Right ventricle myocardium inferior (tissue), 1 donor: Measurements from ENCODE around the gene MAGEF1. TPM values are rescaled to one million over a fixed set of nuclear protein-coding genes. Genes with fewer than 3 reads are reported as not detected.

Source experiments
- ATAC-seq: fragments of 200-7000 bp; cut with Tn5 transposase; one replicate; pipeline ENCODE4 v1.9.1; 2020; ENCODE audit warnings: mild to moderate bottlenecking, moderate library complexity
- DNase-seq: peaks from one replicate; pipeline ENCODE4 v3.0.0; 2021; ENCODE audit errors: missing footprints
- intact Hi-C: fragments of 100-400 bp; cut with DNase I; formaldehyde crosslinking; loops from one replicate; pipeline ENCODE4 v1.11.0; 2022
- total RNA-seq: library from RNA; stranded (reverse); fragmentation: NEBNext Ultra II Directional; extraction: Animal tissue kit (Norgen Biotek cat#: 25700); gene quantifications from one replicate; pipeline ENCODE4 v1.2.1, GENCODE V29; 2021
- donor health status: DM: no; HTN: yes; CAD: no; lungs with severe emphysema.

Gene MAGEF1
- total RNA-seq, 1 donor from 2014 or later: 31.3 TPM

DNA sequence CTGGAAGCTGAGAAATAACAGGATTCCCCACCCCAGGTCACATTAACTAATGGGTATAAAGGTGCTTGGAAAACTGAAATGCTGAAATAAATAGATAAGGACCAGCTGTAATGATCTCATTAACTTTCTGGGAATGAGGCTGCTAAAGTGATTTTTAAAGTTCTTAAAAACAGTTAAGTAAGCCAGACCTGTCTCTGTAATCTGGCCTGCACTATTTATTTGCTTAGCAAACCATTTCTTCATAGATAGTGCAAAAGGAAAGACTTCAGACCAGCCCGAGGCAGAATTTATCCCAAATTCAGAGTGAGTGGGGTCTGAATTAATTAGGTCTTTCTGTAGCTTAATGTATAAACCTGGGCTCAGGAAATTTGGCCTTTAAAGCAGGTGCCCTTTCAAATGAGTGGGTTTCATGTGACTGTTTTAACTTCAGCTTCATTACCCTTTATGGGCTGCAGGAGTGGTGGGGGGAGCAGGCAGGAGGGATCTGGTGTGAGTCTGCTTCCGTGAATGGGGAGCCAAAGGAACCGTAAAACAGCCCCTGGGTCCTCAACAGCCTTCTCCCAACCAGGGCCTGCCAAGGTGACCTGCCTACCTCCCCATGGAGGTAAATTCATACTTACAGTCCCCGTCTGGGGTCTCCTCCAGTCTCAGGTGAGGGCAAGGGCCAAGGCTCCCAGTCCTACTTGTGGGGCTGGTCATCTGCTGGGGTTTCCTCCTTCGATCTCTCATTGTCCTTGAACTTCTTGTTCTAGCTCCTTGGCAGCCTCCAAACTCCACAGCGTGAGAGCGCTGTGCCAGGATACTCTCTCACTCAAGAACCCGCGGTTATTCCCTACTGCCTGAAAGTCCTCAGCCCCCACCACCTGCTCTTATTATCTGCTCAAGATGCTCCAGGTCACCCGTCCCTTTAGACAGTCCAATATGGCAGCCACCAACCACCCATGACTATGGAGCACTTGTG lies 31.2 kb downstream of the MAGEF1 start:
- DNase-seq: no peak
- ATAC-seq: no peak
- intact Hi-C loops: no loop called here

DNA sequence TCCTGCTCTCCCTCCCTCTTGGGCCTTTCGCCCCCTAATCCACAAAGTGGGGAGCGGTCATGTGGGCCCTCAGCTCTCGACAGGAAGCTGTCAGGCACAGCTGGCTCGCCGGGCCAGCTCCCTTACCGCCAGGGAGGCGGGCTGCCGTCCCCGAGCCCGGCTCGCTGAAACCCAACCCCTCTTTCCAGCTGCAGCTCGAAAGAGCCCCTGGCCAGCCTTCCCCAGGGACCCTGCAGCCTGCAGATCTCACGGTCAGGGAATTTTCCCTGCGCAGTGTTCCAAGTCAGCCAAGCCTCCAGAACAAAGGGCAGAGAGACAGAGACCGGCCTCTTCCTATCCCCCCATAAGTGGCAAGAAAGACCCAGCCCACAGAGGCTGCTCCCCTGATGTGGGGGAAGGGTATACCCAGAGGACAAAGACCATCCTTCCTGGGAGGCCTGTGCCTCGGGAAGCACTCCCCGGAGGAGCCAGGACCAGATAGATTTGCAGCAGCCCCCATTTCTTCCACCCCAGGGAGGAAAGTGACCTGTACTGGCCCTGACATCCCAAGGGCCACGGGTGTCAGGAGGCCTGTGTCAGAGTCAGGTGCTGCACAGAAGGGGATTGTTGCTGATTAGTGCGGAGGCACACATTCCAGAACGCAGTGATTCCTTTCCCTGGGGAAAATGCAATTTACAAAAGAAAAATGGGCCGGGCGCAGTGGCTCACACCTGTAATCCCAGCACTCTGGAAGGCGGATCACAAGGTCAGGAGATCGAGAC lies 32.6 kb downstream of the MAGEF1 start:
- intact Hi-C loops: no loop called here
- ATAC-seq (peak; percentile 81), DNase-seq (no peak)

DNA sequence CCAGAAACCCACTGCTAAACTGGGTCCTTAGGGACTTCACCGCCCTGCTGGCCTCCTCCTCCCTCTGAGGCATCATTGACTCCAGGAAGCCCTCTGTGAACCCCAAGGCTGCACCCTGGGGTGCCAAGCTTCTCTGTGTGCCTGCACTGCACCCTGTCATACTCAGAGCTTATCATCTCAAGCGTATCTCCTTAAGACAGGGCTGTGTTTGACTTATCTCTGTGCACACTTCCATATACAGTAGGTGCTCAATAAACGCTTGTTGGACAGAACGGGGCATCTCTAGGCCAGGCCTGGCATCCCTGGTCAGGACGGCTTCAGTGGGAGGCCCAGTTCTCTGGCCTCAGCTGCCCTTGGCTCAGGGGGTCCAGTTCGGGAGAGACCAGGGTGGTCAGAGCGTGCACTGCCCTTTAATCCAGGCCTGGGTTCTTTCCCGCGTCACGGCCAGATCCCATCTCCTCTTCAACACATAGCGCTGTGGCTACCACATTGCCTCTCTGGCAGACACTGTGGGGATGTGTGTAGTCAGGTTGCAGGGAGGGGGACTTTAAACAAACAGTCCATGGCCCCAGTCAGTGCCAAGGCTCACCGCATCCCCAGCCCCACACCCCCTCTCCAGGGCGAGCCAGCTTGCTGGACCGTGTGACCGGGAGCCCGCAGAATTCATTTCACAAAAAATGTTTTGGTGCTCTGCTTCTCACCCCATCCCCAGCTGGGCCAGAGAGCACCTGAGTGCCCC lies 33.4 kb downstream of the MAGEF1 start:
- intact Hi-C loops: no loop called here
- DNase-seq (no peak), ATAC-seq (peak; percentile 35)

DNA sequence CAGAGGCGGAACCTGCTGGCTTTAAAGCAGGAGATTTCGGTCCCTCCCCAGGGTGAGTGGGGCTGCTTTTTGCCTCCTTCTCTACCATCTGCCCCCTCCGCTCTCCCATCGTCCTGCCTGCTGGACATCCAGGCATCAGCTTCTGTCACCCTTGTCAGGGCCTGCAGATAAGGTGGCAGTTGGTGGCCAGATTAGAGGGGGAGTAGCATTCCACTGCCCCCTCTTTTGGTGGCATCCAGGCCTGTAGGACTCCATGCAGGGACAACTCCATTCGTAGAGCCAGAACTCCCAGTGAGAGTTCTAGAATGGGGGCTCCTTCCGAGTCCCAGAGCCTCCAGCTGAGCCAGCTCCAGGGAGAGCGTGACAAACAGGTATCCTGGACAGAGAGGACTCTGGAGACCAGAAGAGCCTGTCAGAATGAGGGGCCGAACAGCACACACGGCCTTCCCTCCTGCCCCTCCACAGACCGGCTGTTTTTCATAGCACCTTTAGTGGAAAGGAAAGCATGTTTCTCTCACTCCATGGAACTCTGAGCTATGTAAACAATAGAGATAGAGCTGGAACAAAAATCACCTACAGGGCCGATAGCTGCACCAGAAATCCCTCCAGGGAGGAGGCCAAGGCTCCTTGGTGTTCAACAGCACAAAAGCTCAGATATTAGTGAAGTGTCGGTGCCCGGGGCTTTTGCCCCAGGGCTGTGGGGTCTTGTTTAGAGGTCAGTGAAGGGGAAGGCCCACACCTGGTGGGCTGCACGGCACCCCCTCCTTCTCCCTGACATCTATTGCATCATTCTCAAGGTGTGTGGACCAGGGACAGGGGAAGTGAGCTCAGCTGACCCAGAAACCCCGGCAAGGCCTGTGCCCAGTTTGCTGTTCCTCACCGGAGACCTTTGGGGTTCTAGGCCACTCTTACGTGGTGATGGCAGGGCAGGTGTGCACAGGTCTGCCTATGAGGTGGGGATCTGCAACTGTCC lies 34.2 kb downstream of the MAGEF1 start:
- intact Hi-C loops: no loop called here
- ATAC-seq (no peak), DNase-seq (no peak)

DNA sequence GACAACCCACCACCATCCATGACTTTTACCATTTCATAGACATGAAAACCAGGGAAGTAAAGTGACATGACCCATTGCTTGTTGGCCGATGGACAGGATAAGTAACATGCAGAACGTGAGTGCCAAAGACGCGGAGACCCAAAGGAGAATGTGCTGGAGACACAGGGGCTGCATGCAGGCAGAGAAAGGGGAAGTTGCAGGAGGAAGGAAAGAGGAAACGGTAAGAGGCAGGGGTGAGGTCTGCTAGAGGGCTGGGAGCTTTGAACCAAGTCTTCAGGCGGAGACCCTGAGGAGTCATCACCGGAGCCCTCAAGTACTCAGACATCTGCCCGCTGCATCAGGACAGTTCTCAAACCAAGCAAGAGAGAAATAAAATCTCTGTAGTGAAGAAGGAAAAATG lies 34.9 kb downstream of the MAGEF1 start:
- intact Hi-C loops: no loop called here
- DNase-seq: no peak
- ATAC-seq: no peak

DNA sequence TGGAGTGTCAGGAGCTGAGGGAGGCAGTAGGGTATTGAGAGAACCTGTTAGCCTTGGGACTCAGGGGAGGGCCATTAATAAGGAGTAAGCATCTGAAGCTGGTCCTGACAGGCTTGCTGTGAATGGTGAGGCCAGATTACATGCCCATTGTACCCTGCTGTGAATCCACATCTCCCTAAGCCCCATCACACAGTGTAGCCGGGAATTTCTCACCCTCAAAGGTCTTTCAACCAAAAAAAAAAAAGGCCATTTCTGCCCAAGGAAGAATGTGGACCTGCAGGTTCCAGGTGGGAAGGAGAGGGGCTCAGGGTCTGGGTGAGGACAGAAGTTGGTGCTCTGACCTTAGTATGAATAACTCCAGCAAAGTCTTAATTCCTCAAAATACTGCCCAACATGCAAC lies 37.2 kb downstream of the MAGEF1 start:
- ATAC-seq: no peak
- intact Hi-C loops: no loop called here

DNA sequence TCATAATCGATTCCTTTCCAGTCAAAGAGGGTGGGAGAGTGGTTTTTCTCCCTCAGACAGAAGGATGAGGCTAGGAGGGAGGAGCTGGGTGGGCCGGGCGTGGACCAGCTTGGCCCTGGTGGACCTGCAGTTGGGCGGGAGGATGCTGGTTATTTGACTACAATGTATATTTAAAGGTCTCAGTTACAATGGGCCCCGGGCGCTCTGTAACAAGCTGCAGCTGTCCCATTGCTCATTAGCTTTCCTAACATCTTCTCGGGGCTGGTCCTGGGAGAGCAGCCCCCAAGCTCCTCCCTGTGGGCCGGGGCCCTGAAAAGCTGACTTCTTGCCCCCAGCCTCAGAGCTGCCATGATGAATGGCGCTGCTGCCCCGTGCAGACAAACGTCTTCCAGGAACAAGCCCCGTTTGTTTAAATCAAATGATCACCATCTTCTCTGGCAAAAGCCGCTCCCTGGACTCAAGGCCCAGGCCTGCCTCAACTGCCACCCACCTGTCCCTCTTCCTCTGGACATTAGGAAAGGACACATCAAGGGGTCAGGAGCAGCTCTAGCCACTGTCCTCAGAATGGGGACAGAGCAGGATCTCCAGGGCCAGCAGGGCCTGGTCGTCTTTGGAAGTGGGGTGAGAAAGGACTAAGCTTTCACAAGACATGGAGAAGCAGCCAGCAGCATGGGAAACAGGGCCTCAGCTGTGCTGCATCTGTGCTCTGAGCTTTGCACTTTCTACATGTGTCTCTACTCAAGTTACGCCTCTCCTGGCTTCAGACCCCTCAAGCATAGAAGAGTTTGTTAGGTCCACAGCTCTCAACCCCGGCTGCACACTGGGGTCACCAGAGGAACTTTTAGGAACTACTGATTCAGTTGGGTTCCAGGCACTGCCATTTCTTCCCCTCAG lies 38.6 kb downstream of the MAGEF1 start:
- DNase-seq: no peak
- no peak for ATAC-seq
- intact Hi-C loops: no loop called here

More for the DNA sequence above, 37.2 kb downstream of the MAGEF1 start:
- no peak for DNase-seq

DNA sequence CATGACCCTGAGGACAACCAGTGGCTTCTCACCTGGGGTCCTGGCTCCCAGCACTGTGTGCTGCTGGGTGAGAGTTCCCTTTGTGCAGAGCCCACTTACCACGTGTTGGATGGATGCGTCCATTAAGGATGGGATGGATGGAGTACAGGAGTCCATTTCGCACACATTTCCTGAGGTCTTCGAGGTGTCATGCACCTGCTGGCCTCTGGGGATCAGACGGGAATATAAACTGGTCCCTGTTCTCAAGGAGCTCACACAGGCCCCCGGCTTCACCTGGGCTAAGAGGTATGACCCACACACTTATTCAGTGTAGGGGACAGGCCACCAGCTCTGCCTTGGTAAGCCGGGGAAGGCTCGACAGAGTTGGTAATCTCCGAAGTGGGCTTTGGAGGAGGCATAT lies 39.5 kb downstream of the MAGEF1 start:
- DNase-seq: no peak
- intact Hi-C loops: no loop called here
- no peak for ATAC-seq

DNA sequence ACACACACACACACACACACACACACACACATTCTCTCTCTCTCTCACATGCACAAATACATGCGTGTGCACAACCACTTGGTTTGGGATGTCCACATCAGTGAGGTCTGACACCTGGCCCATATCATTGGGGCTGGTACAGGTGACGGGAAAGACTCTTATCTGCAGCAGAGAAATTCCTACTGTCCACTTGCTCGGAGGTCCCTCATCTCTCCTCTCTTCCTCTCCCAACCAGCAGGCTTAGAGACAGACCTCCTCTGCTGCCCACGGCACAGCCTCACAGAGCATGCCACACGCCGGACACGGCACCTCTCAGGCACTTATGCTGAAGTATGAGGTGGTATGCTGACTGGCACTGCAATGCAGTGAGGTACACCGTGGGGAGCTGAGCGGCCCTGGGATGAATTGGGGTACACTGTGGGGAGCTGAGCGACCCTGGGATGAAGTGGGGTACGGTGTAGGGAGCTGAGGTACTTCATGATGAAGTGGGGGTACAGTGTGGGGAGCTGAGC lies 41.7 kb downstream of the MAGEF1 start:
- intact Hi-C loops: no loop called here
- no peak for DNase-seq
- ATAC-seq: no peak

DNA sequence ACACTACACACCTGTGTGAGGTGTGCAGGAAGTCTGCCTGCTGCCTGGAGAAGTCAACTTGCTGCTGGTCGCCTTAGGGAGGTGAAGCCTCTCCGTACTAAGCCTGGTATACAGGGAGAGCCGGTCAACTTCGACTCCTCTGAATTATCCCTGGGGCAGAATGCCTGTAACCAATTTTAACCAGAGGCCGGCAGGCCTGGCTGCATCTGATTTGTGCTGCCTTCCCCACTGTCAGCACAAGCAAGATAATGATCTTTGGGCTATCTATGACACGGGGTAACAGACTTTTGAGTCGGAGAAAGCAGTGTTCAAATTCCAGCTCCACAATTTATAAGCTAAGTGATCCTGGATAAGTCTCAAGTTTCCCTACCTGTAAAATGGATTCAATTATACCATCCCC lies 42.3 kb downstream of the MAGEF1 start:
- ATAC-seq (no peak), DNase-seq (no peak)
- intact Hi-C loops: no loop called here

DNA sequence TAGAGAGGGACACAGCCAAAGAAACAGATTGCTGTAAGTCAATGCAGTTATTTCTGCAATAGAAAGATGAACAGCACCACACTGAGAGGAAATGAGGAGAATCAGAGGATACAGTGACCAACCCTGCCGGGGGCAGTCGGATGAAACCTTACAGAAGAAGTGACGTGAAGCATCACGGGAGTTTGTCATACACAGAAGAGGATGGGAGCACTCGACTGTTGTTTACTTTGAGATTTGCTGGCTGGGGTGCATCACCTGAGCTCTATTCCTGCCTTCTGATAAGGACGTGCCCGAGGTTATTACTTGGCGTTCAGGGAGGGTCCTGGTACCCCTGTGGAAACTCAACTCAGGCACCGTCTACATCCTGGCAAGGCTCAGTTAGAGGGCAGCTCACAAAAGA lies 45.4 kb downstream of the MAGEF1 start:
- ATAC-seq (no peak), DNase-seq (no peak)
- intact Hi-C loops: no loop called here

DNA sequence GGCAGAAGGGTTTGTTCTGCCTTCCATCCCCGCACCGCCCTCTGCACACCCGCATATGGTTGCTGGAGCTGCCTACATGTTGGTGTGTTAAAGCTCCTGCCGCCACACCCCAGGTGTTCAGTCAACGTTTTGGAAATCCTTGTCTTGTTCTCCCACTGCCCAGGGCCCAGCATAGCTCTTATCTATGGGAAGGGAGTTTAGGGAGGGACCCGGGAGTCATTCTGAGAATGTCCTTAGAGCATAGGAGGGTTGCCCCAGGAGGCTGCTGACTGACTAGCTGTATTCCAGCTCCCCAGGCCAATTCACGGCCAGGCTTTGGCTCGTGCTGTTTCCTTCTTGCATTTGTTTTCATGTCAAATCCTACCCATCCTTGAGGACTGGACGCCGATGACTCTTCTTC lies 46.8 kb downstream of the MAGEF1 start:
- no peak for ATAC-seq
- intact Hi-C loops: no loop called here
- no peak for DNase-seq

DNA sequence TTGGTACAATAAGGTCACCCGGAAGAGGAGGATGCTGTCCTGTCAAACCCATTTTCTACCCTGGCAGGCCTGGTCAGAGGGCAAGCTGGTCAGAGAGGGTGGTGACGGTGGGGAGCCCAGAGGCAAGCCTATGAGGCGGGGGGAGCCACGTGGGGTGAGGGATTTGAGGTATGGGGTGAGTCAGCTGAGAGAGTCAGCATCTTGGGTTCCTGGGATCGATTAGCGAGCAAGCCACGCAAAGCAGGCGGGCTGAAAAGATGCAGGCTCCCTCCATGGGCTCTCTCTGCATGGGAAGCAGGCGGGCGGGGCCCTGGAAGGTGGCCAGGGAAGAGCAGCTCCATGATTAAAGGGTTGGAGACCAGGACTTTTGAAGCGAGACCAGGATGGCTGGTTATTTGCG lies 48.1 kb downstream of the MAGEF1 start:
- ATAC-seq: no peak
- intact Hi-C loops: no loop called here

DNA sequence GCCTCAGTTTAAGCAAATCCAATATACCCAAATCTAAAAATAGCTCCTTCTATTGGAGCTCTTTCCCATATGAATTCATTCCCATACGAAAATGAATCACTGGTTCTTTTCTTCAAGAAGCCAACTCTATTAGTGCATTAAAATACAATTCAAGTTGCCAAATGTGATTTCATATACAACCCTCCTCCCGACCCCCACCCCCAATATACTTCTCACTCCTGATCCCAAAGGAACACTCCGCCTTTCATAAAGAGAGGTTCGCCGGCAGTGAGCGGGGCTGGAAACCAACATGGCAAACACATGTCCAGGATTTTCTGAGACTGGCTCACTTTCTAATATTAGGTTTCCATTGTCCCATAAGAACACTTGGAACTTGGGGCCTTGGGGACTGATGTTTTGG lies 48.5 kb downstream of the MAGEF1 start:
- no peak for DNase-seq
- ATAC-seq: no peak

More for the DNA sequence above, 48.1 kb downstream of the MAGEF1 start:
- no peak for DNase-seq

DNA sequence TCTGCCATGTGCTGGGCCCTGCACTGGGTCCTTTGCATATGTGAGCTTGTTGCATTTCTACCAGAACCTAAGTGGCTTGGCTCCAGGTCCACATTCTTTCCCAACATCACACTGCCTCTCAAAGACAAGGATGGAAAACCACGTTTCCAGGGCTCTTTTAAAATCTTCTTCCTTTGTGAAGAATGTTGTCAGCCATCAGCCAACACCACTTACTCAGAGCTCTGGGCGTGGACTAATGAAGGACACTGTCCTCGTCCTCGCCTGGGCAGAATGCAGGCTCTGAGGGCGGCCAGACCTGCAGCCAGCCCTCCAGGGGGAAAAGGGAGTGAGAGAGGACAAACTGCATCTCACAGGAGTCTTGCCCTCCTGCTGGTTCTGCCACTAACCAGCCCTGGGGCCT lies 49.7 kb downstream of the MAGEF1 start:
- peak; percentile 51 for ATAC-seq
- intact Hi-C loops: no loop called here
- DNase-seq: no peak

More for the DNA sequence above, 48.5 kb downstream of the MAGEF1 start:
- intact Hi-C loops: no loop called here

DNA sequence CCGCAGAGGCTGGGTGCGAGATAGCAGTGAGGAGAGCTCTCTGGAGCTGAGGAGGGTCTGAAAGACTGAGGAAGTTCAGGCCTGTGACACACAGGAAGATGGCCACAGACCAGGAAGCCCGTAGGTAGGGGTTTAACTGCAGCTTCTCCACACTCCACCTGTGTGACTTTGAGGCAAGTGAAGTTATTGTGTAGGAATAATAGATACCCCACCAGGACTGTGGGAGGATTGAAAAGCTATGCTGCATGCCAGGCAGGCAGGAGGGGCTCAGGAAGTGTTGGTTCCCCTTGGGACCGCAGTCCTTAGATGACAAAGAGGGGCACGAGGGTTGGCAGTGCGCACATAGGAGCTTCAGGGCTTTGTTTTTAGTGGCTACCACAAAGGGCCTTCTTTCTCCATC lies 50.9 kb downstream of the MAGEF1 start:
- intact Hi-C loops: no loop called here
- DNase-seq: no peak
- no peak for ATAC-seq
